GM23338 (cell line): ENCODE data around the gene SLC6A3. TPM values are rescaled to one million over a fixed set of nuclear protein-coding genes. Genes with fewer than 3 reads are reported as not detected.

ENCODE experiments used
- ATAC-seq: fragments of 200-7000 bp; cut with Tn5 transposase; 3 replicates; pipeline ENCODE4 v1.9.1; 2020
- DNase-seq: peaks from one replicate; pipeline ENCODE4 v3.0.0-alpha.2; 2015; ENCODE audit warnings: low spot score
- H2AFZ ChIP-seq: fragments of 200-600 bp; sonication (generic); 2 replicates; pipeline ENCODE4 v1.8.0; 2016; ENCODE audit warnings: antibody characterized with exemption, mild to moderate bottlenecking, moderate library complexity
- H3F3A ChIP-seq: fragments of 200-600 bp; sonication (generic); replicated peaks from 2 replicates; pipeline ENCODE4 v1.8.0; 2017; ENCODE audit warnings: antibody characterized with exemption, mixed run types, low read depth
- H3K27ac ChIP-seq: fragments of 200-600 bp; sonication (generic); 2 replicates; pipeline ENCODE4 v1.6.1; 2016; ENCODE audit warnings: low read depth
- H3K27me3 ChIP-seq: fragments of 200-600 bp; sonication (generic); 2 replicates; pipeline ENCODE4 v1.8.0; 2016; ENCODE audit warnings: mild to moderate bottlenecking, mixed run types, moderate library complexity; ENCODE audit not compliant: insufficient read depth
- H3K36me3 ChIP-seq: fragments of 200-600 bp; sonication (generic); 2 replicates; pipeline ENCODE4 v1.8.0; 2016; ENCODE audit warnings: mild to moderate bottlenecking; ENCODE audit not compliant: insufficient read depth
- H3K4me1 ChIP-seq: fragments of 200-600 bp; sonication (generic); 2 replicates; pipeline ENCODE4 v1.8.0; 2016; ENCODE audit warnings: mild to moderate bottlenecking, moderate library complexity; ENCODE audit not compliant: insufficient read depth
- H3K4me2 ChIP-seq: fragments of 200-600 bp; sonication (generic); 2 replicates; pipeline ENCODE4 v1.7.1; 2017; ENCODE audit warnings: mixed run types
- H3K4me3 ChIP-seq: fragments of 200-600 bp; sonication (generic); 2 replicates; pipeline ENCODE4 v1.6.1; 2016; ENCODE audit warnings: mixed run types
- H3K79me2 ChIP-seq: fragments of 200-600 bp; sonication (generic); replicated peaks from 2 replicates; pipeline ENCODE4 v1.8.0; 2017; ENCODE audit warnings: mild to moderate bottlenecking; ENCODE audit not compliant: insufficient read depth
- H3K9me2 ChIP-seq: fragments of 200-600 bp; sonication (generic); 2 replicates; pipeline ENCODE4 v1.8.0; 2017; ENCODE audit not compliant: insufficient read depth
- H4K20me1 ChIP-seq: fragments of 200-600 bp; sonication (generic); replicated peaks from 2 replicates; pipeline ENCODE4 v1.8.0; 2017; ENCODE audit warnings: mild to moderate bottlenecking; ENCODE audit not compliant: insufficient read depth
- H3K27ac Mint-ChIP-seq: 2 replicates; pipeline ENCODE4 v1.8.0; 2020; ENCODE audit warnings: inconsistent platforms, mild to moderate bottlenecking, moderate library complexity, mixed read lengths
- H3K27me3 Mint-ChIP-seq: 3 replicates; pipeline ENCODE4 v1.8.0; 2022; ENCODE audit warnings: low read depth, mild to moderate bottlenecking, moderate library complexity, mixed read lengths, inconsistent platforms; ENCODE audit not compliant: insufficient read depth, poor library complexity
- H3K36me3 Mint-ChIP-seq: 3 replicates; pipeline ENCODE4 v1.8.0; 2021; ENCODE audit warnings: low read depth, mild to moderate bottlenecking, inconsistent platforms, moderate library complexity, mixed read lengths
- H3K4me1 Mint-ChIP-seq: 3 replicates; pipeline ENCODE4 v1.8.0; 2020; ENCODE audit warnings: mild to moderate bottlenecking, inconsistent platforms, mixed read lengths
- H3K4me3 Mint-ChIP-seq: 3 replicates; pipeline ENCODE4 v1.8.0; 2021; ENCODE audit warnings: moderate library complexity, mild to moderate bottlenecking, inconsistent platforms, mixed read lengths
- H3K9me3 Mint-ChIP-seq: 3 replicates; pipeline ENCODE4 v1.8.0; 2020; ENCODE audit warnings: moderate library complexity, mild to moderate bottlenecking, inconsistent platforms, mixed read lengths
- CREB1 ChIP-seq: fragments of 250-450 bp; sonication (Bioruptor Pico); IDR thresholded peaks from 2 replicates; pipeline ENCODE4 v1.5.0; 2020; ENCODE audit warnings: low read depth, mild to moderate bottlenecking, moderate library complexity
- ETS1 ChIP-seq: IDR thresholded peaks from 2 replicates; pipeline ENCODE4 v1.6.1; 2016; ENCODE audit warnings: antibody characterized with exemption
- EZH2 ChIP-seq: fragments of 200-600 bp; sonication (generic); IDR thresholded peaks from one replicate; pipeline ENCODE4 v1.8.0; 2017; ENCODE audit warnings: antibody characterized with exemption, mild to moderate bottlenecking, low read depth; ENCODE audit not compliant: unreplicated experiment
- EZH2phosphoT487 ChIP-seq: fragments of 200-600 bp; sonication (generic); IDR thresholded peaks from one replicate; pipeline ENCODE4 v1.8.1; 2018; ENCODE audit warnings: antibody characterized with exemption; ENCODE audit not compliant: unreplicated experiment
- JUNB ChIP-seq: IDR thresholded peaks from one replicate; pipeline ENCODE4 v1.6.1; 2016; ENCODE audit warnings: antibody characterized with exemption; ENCODE audit not compliant: unreplicated experiment
- NANOG ChIP-seq: IDR thresholded peaks from 2 replicates; pipeline ENCODE4 v1.6.1; 2016; ENCODE audit warnings: antibody characterized with exemption, borderline replicate concordance
- POLR2AphosphoS5 ChIP-seq: IDR thresholded peaks from 2 replicates; pipeline ENCODE4 v1.6.1; 2016; ENCODE audit warnings: antibody characterized with exemption, low read depth
- STAT1 ChIP-seq: IDR thresholded peaks from one replicate; pipeline ENCODE4 v1.6.1; 2016; ENCODE audit warnings: antibody characterized with exemption; ENCODE audit not compliant: unreplicated experiment
- ZNF114 ChIP-seq: fragments of 250-450 bp; sonication (Bioruptor Pico); IDR thresholded peaks from 2 replicates; pipeline ENCODE4 v1.5.0; 2020; ENCODE audit warnings: mild to moderate bottlenecking, moderate library complexity
- ZNF331 ChIP-seq: fragments of 250-450 bp; sonication (Bioruptor Pico); IDR thresholded peaks from 2 replicates; pipeline ENCODE4 v1.5.0; 2020; ENCODE audit warnings: low read depth, mild to moderate bottlenecking, moderate library complexity
- ZNF462 ChIP-seq: fragments of 250-450 bp; sonication (Bioruptor Pico); IDR thresholded peaks from 2 replicates; pipeline ENCODE4 v1.5.0; 2020; ENCODE audit warnings: mild to moderate bottlenecking, moderate library complexity
- polyA plus RNA-seq: library from polyadenylated mRNA; unstranded; fragments of >200 nt; fragmentation: Nextera tagmentation; extraction: Ambion mirVana; gene quantifications from 2 replicates; pipeline ENCODE4 v1.2.1, GENCODE V29; 2016
- total RNA-seq: library from RNA; depleted of rRNA; stranded (reverse); fragments of >200 nt; shearing (Covaris generic); gene quantifications from 2 replicates; pipeline ENCODE4 v1.2.3, GENCODE V29; 2014
- TF ChIP-seq, protein P1 (sequence below): IDR thresholded peaks from one replicate; pipeline ENCODE4 v1.6.1; 2018; ENCODE audit warnings: antibody characterized with exemption; ENCODE audit not compliant: unreplicated experiment

SLC6A3 gene
- total and polyA plus RNA-seq, 2 experiments from 2014 or later = 0.76 to 1.0 TPM

GRCh38 chr5:1441166-1441865, 3.9 kb downstream of the SLC6A3 start:
- Histone ChIP-seq H4K20me1 (peaks cover 6% of the 10 kb centered on the region), H3K4me3 (no peak overlapping the region), H3F3A (no peaks in the 10 kb centered on the region), H3K36me3 (no peaks in the 10 kb centered on the region), H3K27me3 (peaks cover 40% of the 10 kb centered on the region), H3K27ac (no peak overlapping the region), H3K4me1 (no peaks in the 10 kb centered on the region), H3K79me2 (no peaks in the 10 kb centered on the region), H3K9me2 (peaks cover 8% of the 10 kb centered on the region), H3K4me2 (no peak overlapping the region), H2AFZ (no peak overlapping the region)
- Mint-ChIP-seq H3K9me3 (peaks cover 3% of the 10 kb centered on the region; the same call in 2 of the 3 replicates), H3K4me1 (peaks cover 4% of the 10 kb centered on the region; the same call in 1 of the 3 replicates), H3K27me3 (peaks cover 41% of the 10 kb centered on the region), H3K27ac (no peak overlapping the region), H3K36me3 (no peaks in the 10 kb centered on the region; the same call in 2 of the 3 replicates), H3K4me3 (no peak overlapping the region)
- no peak for DNase-seq
- no peak for ATAC-seq
- TF ChIP-seq ZNF114 (no peak), STAT1 (no peak), CREB1 (CRISPR knock-in tag) (no peak), JUNB (no peak), EZH2 (no peak), ZNF462 (no peak), NANOG (no peak), ETS1 (no peak), ZNF331 (CRISPR knock-in tag) (no peak), EZH2phosphoT487 (no peak), POLR2AphosphoS5 (no peak)
- TF ChIP-seq, protein P1, sequence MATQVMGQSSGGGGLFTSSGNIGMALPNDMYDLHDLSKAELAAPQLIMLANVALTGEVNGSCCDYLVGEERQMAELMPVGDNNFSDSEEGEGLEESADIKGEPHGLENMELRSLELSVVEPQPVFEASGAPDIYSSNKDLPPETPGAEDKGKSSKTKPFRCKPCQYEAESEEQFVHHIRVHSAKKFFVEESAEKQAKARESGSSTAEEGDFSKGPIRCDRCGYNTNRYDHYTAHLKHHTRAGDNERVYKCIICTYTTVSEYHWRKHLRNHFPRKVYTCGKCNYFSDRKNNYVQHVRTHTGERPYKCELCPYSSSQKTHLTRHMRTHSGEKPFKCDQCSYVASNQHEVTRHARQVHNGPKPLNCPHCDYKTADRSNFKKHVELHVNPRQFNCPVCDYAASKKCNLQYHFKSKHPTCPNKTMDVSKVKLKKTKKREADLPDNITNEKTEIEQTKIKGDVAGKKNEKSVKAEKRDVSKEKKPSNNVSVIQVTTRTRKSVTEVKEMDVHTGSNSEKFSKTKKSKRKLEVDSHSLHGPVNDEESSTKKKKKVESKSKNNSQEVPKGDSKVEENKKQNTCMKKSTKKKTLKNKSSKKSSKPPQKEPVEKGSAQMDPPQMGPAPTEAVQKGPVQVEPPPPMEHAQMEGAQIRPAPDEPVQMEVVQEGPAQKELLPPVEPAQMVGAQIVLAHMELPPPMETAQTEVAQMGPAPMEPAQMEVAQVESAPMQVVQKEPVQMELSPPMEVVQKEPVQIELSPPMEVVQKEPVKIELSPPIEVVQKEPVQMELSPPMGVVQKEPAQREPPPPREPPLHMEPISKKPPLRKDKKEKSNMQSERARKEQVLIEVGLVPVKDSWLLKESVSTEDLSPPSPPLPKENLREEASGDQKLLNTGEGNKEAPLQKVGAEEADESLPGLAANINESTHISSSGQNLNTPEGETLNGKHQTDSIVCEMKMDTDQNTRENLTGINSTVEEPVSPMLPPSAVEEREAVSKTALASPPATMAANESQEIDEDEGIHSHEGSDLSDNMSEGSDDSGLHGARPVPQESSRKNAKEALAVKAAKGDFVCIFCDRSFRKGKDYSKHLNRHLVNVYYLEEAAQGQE = no peak
